Ishikawa (cell line): ENCODE measurements around the gene C19orf81.

Experiments used
- CEBPB ChIP-seq: IDR thresholded peaks from 2 replicates; pipeline ENCODE4 v1.6.1; 2012
- CREB1 ChIP-seq: IDR thresholded peaks from 2 replicates; pipeline ENCODE4 v1.6.1; 2012; ENCODE audit warnings: low read depth
- EGR1 ChIP-seq: IDR thresholded peaks from 2 replicates; pipeline ENCODE4 v1.6.1; 2012
- EP300 ChIP-seq: IDR thresholded peaks from 2 replicates; pipeline ENCODE4 v1.6.1; 2012; ENCODE audit warnings: borderline replicate concordance
- FOXM1 ChIP-seq: IDR thresholded peaks from 2 replicates; pipeline ENCODE4 v1.6.1; 2012; ENCODE audit warnings: low read depth, borderline replicate concordance
- NFIC ChIP-seq: IDR thresholded peaks from 2 replicates; pipeline ENCODE4 v1.6.1; 2012
- RAD21 ChIP-seq: IDR thresholded peaks from 2 replicates; pipeline ENCODE4 v1.6.1; 2012; ENCODE audit warnings: low read depth
- TAF1 ChIP-seq: IDR thresholded peaks from 2 replicates; pipeline ENCODE4 v1.6.1; 2012; ENCODE audit warnings: low read depth, mild to moderate bottlenecking
- TCF12 ChIP-seq: IDR thresholded peaks from 2 replicates; pipeline ENCODE4 v1.6.1; 2012; ENCODE audit warnings: low read depth
- TEAD4 ChIP-seq: IDR thresholded peaks from 2 replicates; pipeline ENCODE4 v1.6.1; 2012
- YY1 ChIP-seq: IDR thresholded peaks from 2 replicates; pipeline ENCODE4 v1.6.1; 2012; ENCODE audit warnings: low read depth
- ZBTB7A ChIP-seq: IDR thresholded peaks from 2 replicates; pipeline ENCODE4 v1.6.1; 2012; ENCODE audit warnings: low read depth
- TF ChIP-seq, protein P1 (sequence below): IDR thresholded peaks from 2 replicates; pipeline ENCODE4 v1.6.1; 2012
- TF ChIP-seq, protein P2 (sequence below): IDR thresholded peaks from 2 replicates; pipeline ENCODE4 v1.6.1; 2012
- TF ChIP-seq, protein P3 (sequence below): IDR thresholded peaks from 2 replicates; pipeline ENCODE4 v1.6.1; 2012; ENCODE audit warnings: low read depth, mild to moderate bottlenecking

C19orf81 gene

DNA sequence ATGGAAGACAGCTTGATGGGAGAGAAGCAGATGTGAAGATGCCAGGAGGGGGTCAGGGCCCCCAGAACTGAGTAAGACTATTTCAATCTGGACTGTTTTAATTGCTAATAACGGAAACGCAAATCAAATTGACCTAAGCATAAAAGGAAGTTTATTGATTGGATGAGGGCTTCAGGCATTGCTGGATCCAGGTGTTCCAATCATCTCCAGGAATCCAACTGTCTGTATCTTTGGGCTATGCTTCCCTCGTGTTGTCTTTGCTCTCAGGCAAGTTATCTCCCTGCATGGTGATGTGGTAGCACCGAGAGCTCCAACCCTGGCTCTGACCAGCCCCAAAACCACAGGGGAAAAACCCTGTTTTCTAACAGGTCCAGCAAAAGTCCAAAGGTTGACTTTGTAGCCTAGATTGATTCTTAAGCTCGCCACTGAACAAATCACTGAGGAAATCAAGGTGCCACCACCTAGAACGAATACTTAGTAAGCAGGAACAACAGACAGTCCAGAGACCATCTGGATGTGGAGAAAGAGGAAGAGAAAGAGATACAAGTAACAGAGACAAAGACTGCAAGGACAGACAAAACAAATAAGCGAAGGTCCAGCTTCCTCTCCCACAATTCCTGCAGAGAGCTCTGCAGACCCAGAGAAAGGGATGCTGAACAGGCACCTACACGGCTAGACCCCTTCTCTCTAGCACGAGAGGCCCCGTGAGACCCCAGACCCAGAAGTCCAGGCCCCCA, 1.2 kb upstream of the C19orf81 start:
- TF ChIP-seq TCF12, result no peak
- TF ChIP-seq NFIC, result no peak
- no peak for TF ChIP-seq FOXM1
- no peak for TF ChIP-seq TEAD4
- no peak for TF ChIP-seq EP300
- TF ChIP-seq CEBPB, result no peak
- no peak for TF ChIP-seq YY1

DNA sequence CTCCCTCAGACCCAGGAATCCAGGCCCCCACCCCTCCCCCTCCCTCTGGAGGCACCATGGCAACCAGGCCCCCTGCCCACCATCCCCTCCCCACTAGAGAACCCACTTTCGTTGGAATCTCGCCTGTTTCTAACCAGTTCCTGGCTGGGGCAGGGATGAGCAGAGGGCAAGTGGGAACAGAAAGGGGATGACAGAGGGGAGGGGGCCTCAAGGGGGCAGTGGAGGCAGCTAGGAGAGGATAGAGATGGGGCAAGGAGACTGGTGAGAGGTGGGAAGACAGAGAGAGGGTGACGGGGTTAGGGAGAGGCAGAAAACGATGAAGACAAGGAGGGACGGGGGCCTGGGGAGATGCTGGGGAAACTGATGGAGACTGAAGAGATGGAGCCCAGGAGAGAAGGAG, 586 bp upstream of the C19orf81 start:
- TF ChIP-seq, protein P1, sequence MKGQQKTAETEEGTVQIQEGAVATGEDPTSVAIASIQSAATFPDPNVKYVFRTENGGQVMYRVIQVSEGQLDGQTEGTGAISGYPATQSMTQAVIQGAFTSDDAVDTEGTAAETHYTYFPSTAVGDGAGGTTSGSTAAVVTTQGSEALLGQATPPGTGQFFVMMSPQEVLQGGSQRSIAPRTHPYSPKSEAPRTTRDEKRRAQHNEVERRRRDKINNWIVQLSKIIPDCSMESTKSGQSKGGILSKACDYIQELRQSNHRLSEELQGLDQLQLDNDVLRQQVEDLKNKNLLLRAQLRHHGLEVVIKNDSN, result no peak
- no peak for TF ChIP-seq NFIC
- TF ChIP-seq TAF1, result no peak

DNA sequence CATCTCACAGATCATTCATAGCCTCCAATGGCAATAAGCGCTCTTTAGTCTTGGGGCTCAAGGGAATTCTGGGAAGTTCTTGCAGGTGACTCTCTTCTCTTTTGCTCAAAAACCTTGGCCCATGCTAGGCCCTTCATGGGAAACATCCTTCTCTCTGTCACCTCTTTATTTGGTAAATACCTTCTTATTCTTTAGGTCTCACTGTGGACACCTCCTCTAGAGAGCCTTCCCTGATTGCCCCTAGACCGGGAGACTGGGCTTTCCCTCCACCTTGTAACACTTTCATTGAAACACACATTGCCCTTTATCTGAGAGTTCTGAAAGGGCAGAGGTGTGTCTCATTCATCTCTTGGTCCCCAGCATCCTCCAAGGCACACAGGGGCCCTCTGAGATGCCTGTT, 1.9 kb downstream of the C19orf81 start:
- TF ChIP-seq CREB1, result no peak
- no peak for TF ChIP-seq FOXM1

DNA sequence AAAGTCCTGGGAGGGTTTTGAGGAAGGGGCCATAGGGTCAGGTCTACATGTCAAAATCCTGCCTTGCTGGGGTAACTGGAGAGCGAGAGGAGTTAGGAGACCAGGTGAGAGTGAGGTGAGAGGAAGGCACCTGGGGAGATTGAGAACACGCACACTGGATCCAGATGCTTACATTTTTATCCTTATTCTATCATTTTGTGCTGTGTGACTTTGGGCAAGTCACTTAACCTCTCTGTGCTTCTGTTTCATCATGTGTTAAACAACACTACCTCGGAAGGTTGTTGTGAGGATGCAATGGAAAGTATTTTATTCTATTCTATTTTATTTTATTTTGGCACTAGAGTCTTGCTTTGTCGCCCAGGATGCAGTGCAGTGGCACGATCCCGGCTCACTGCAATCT, 3.5 kb downstream of the C19orf81 start:
- TF ChIP-seq RAD21 (no peak), EP300 (no peak), YY1 (no peak), CEBPB (no peak), NFIC (no peak), EGR1 (no peak), TCF12 (no peak), TAF1 (no peak), CREB1 (no peak), ZBTB7A (no peak), FOXM1 (no peak), TEAD4 (no peak)
- TF ChIP-seq, protein P2, sequence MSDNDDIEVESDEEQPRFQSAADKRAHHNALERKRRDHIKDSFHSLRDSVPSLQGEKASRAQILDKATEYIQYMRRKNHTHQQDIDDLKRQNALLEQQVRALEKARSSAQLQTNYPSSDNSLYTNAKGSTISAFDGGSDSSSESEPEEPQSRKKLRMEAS, result no peak
- TF ChIP-seq, protein P3, sequence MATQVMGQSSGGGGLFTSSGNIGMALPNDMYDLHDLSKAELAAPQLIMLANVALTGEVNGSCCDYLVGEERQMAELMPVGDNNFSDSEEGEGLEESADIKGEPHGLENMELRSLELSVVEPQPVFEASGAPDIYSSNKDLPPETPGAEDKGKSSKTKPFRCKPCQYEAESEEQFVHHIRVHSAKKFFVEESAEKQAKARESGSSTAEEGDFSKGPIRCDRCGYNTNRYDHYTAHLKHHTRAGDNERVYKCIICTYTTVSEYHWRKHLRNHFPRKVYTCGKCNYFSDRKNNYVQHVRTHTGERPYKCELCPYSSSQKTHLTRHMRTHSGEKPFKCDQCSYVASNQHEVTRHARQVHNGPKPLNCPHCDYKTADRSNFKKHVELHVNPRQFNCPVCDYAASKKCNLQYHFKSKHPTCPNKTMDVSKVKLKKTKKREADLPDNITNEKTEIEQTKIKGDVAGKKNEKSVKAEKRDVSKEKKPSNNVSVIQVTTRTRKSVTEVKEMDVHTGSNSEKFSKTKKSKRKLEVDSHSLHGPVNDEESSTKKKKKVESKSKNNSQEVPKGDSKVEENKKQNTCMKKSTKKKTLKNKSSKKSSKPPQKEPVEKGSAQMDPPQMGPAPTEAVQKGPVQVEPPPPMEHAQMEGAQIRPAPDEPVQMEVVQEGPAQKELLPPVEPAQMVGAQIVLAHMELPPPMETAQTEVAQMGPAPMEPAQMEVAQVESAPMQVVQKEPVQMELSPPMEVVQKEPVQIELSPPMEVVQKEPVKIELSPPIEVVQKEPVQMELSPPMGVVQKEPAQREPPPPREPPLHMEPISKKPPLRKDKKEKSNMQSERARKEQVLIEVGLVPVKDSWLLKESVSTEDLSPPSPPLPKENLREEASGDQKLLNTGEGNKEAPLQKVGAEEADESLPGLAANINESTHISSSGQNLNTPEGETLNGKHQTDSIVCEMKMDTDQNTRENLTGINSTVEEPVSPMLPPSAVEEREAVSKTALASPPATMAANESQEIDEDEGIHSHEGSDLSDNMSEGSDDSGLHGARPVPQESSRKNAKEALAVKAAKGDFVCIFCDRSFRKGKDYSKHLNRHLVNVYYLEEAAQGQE, result no peak
- TF ChIP-seq, protein P1, result no peak

DNA sequence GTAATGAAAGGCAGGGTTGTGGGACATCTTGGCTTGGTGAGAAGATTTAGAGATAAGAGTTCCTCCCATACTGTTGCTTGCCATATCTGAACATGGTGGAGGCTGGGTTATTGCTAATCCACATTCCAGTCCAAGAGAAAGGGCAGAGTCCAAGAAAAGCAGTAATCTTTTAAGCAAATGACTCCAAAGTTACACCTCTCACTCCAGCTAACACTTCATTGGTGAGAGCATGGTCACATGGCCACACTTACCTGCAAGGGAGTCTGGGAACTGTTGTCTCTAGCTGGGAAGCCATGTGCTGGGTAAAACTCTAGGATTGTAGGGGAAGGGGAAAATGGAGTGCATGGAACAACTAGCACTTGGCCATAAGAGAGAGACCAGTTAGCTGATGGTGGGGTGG, 5.6 kb downstream of the C19orf81 start:
- TF ChIP-seq, protein P2, result no peak
- no peak for TF ChIP-seq EGR1
- no peak for TF ChIP-seq RAD21
- TF ChIP-seq, protein P3, result no peak
- TF ChIP-seq TAF1, result no peak
- no peak for TF ChIP-seq NFIC
- TF ChIP-seq CREB1, result no peak
- no peak for TF ChIP-seq EP300
- TF ChIP-seq TEAD4, result no peak
- TF ChIP-seq FOXM1, result no peak
- TF ChIP-seq, protein P1, result no peak
- no peak for TF ChIP-seq TCF12

DNA sequence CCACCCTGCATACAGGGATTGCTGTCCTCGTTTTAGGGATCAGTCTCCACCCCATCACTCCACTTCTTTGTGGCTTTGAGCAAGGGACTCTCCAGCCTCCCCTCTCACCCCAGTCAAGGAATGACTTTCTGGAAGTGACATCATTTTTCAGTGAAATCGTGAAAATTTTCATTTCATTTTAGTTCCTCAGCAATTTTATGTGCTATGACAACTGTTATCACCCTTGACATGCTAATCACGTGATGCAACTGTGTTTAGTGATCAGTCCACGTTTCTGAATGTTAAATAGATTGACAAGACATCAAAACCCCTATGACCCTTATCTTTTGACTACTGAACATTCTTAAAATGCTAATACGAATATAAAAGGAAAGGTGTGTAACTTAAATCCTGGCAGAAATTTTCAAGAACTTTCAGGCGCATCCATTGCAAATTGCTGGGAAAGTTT, 8.0 kb downstream of the C19orf81 start:
- TF ChIP-seq EP300 (no peak), RAD21 (no peak), NFIC (no peak), TCF12 (no peak), TAF1 (no peak), CEBPB (no peak)
